ENCODE results near the gene ABCA7.
A peak's percentile ranks its signal among the peaks of the same experiment; 100 is the strongest.

ABCA7 gene

GRCh38 chr19:996051-996838 is 43.7 kb upstream of the ABCA7 start:
- Histone ChIP-seq H3K27me3 (ENCODE audit: insufficient read depth, low read length) (peaks cover 16% of the 10 kb centered on the region), H2AFZ (ENCODE audit: low read depth, low read length) (no peak overlapping the region), H3K4me3 (ENCODE audit: low read length) (no peak overlapping the region), H3K4me1 (ENCODE audit: insufficient read depth, low read length) (peaks cover 6% of the 10 kb centered on the region), H3K9me3 (ENCODE audit: low read length) (no peaks in the 10 kb centered on the region), H3K36me3 (ENCODE audit: insufficient read depth, low read length) (peaks cover 26% of the 10 kb centered on the region)

- peaks cover 20% of the 10 kb centered on the region for H3K27me3 ChIP-seq (ENCODE audit: insufficient read depth, low read length)
- peaks cover 15% of the 10 kb centered on the region for H3K36me3 ChIP-seq (ENCODE audit: insufficient read depth, low read length)
- H3K4me1 ChIP-seq (ENCODE audit: insufficient read depth, low read length), result peaks cover 9% of the 10 kb centered on the region
- no peaks in the 10 kb centered on the region for H3K9me3 ChIP-seq (ENCODE audit: low read length)
- H3K4me3 ChIP-seq (ENCODE audit: low read length), result no peak overlapping the region
- H2AFZ ChIP-seq (ENCODE audit: low read depth, low read length), result no peak overlapping the region
These were observed 41.8 kb upstream of the ABCA7 start for GRCh38 chr19:998064-998463.

- no peak overlapping the region for H3K4me3 ChIP-seq (ENCODE audit: low read length)
- peaks cover 20% of the 10 kb centered on the region for H3K27me3 ChIP-seq (ENCODE audit: insufficient read depth, low read length)
- H2AFZ ChIP-seq (ENCODE audit: low read depth, low read length), result no peak overlapping the region
- H3K9me3 ChIP-seq (ENCODE audit: low read length), result no peaks in the 10 kb centered on the region
- peaks cover 8% of the 10 kb centered on the region for H3K36me3 ChIP-seq (ENCODE audit: insufficient read depth, low read length)
- H3K4me1 ChIP-seq (ENCODE audit: insufficient read depth, low read length), result peaks cover 9% of the 10 kb centered on the region
These were observed 40.6 kb upstream of the ABCA7 start for GRCh38 chr19:999379-999719.

GRCh38 chr19:1000095-1000494 is 39.8 kb upstream of the ABCA7 start, which contains the start of gene GRIN3B:
Gene GRIN3B, plus strand, starts transcription at chr19:1000419. Its CDS starts 19 bp downstream, at chr19:1000438.
- Histone ChIP-seq H3K4me1 (ENCODE audit: insufficient read depth, low read length) (peaks cover 9% of the 10 kb centered on the region), H3K36me3 (ENCODE audit: insufficient read depth, low read length) (peaks cover 4% of the 10 kb centered on the region), H3K9me3 (ENCODE audit: low read length) (no peaks in the 10 kb centered on the region), H3K4me3 (ENCODE audit: low read length) (peak within 1 kb of the TSS; percentile 39), H2AFZ (ENCODE audit: low read depth, low read length) (no peak within 1 kb of the TSS), H3K27me3 (ENCODE audit: insufficient read depth, low read length) (peaks cover 20% of the 10 kb centered on the region)

GRCh38 chr19:1000591-1001537 is 39.0 kb upstream of the ABCA7 start:
- H2AFZ ChIP-seq (ENCODE audit: low read depth, low read length), result no peak overlapping the region
- no peaks in the 10 kb centered on the region for H3K9me3 ChIP-seq (ENCODE audit: low read length)
- H3K27me3 ChIP-seq (ENCODE audit: insufficient read depth, low read length), result peaks cover 20% of the 10 kb centered on the region
- peaks cover 9% of the 10 kb centered on the region for H3K4me1 ChIP-seq (ENCODE audit: insufficient read depth, low read length)
- H3K36me3 ChIP-seq (ENCODE audit: insufficient read depth, low read length), result no peaks in the 10 kb centered on the region
- peak overlapping the region; percentile 39 for H3K4me3 ChIP-seq (ENCODE audit: low read length)

GRCh38 chr19:1001538-1002166 is 38.3 kb upstream of the ABCA7 start:
- Histone ChIP-seq H3K4me1 (ENCODE audit: insufficient read depth, low read length) (peaks cover 9% of the 10 kb centered on the region), H3K9me3 (ENCODE audit: low read length) (no peaks in the 10 kb centered on the region), H3K4me3 (ENCODE audit: low read length) (no peak overlapping the region), H3K36me3 (ENCODE audit: insufficient read depth, low read length) (no peaks in the 10 kb centered on the region), H3K27me3 (ENCODE audit: insufficient read depth, low read length) (peaks cover 20% of the 10 kb centered on the region), H2AFZ (ENCODE audit: low read depth, low read length) (no peak overlapping the region)

- Histone ChIP-seq H3K4me3 (ENCODE audit: low read length) (no peak overlapping the region), H3K36me3 (ENCODE audit: insufficient read depth, low read length) (no peaks in the 10 kb centered on the region), H3K9me3 (ENCODE audit: low read length) (no peaks in the 10 kb centered on the region), H3K4me1 (ENCODE audit: insufficient read depth, low read length) (peaks cover 9% of the 10 kb centered on the region), H2AFZ (ENCODE audit: low read depth, low read length) (no peak overlapping the region), H3K27me3 (ENCODE audit: insufficient read depth, low read length) (peaks cover 20% of the 10 kb centered on the region)
These were observed 37.3 kb upstream of the ABCA7 start for GRCh38 chr19:1002600-1002999.

GRCh38 chr19:1003283-1003682 is 36.6 kb upstream of the ABCA7 start:
- H2AFZ ChIP-seq (ENCODE audit: low read depth, low read length), result no peak overlapping the region
- no peak overlapping the region for H3K4me3 ChIP-seq (ENCODE audit: low read length)
- peaks cover 9% of the 10 kb centered on the region for H3K4me1 ChIP-seq (ENCODE audit: insufficient read depth, low read length)
- no peaks in the 10 kb centered on the region for H3K36me3 ChIP-seq (ENCODE audit: insufficient read depth, low read length)
- peaks cover 20% of the 10 kb centered on the region for H3K27me3 ChIP-seq (ENCODE audit: insufficient read depth, low read length)
- H3K9me3 ChIP-seq (ENCODE audit: low read length), result no peaks in the 10 kb centered on the region

- peaks cover 12% of the 10 kb centered on the region for H3K27me3 ChIP-seq (ENCODE audit: insufficient read depth, low read length)
- H3K9me3 ChIP-seq (ENCODE audit: low read length), result no peaks in the 10 kb centered on the region
- H3K36me3 ChIP-seq (ENCODE audit: insufficient read depth, low read length), result no peaks in the 10 kb centered on the region
- peaks cover 9% of the 10 kb centered on the region for H3K4me1 ChIP-seq (ENCODE audit: insufficient read depth, low read length)
- no peak overlapping the region for H3K4me3 ChIP-seq (ENCODE audit: low read length)
- H2AFZ ChIP-seq (ENCODE audit: low read depth, low read length), result no peak overlapping the region
These were observed 35.6 kb upstream of the ABCA7 start for GRCh38 chr19:1004204-1004802.

GRCh38 chr19:1004803-1005664 is 34.9 kb upstream of the ABCA7 start:
- Histone ChIP-seq H3K4me1 (ENCODE audit: insufficient read depth, low read length) (peaks cover 9% of the 10 kb centered on the region), H3K4me3 (ENCODE audit: low read length) (no peak overlapping the region), H3K9me3 (ENCODE audit: low read length) (no peaks in the 10 kb centered on the region), H2AFZ (ENCODE audit: low read depth, low read length) (no peak overlapping the region), H3K27me3 (ENCODE audit: insufficient read depth, low read length) (peaks cover 10% of the 10 kb centered on the region), H3K36me3 (ENCODE audit: insufficient read depth, low read length) (peaks cover 6% of the 10 kb centered on the region)

GRCh38 chr19:1006711-1007398 is 33.1 kb upstream of the ABCA7 start:
- no peak overlapping the region for H2AFZ ChIP-seq (ENCODE audit: low read depth, low read length)
- no peaks in the 10 kb centered on the region for H3K9me3 ChIP-seq (ENCODE audit: low read length)
- no peaks in the 10 kb centered on the region for H3K27me3 ChIP-seq (ENCODE audit: insufficient read depth, low read length)
- H3K36me3 ChIP-seq (ENCODE audit: insufficient read depth, low read length), result peaks cover 17% of the 10 kb centered on the region
- no peaks in the 10 kb centered on the region for H3K4me1 ChIP-seq (ENCODE audit: insufficient read depth, low read length)
- H3K4me3 ChIP-seq (ENCODE audit: low read length), result no peak overlapping the region
